Heart left ventricle (tissue), 13 donors: ENCODE measurements around the gene GRB7.

Experiments used
- POLR2A ChIP-seq, 2 donors: fragments of 450-650 bp; IDR thresholded peaks; one replicate each; pipeline ENCODE4 v1.6.1; 2017; ENCODE audit warnings: antibody characterized with exemption in 2 of 2, mild to moderate bottlenecking in 2 of 2, moderate library complexity in 2 of 2
- TF ChIP-seq, protein P1 (sequence below), 12 donors: fragments of 200-600 bp; sonication (generic) in 4 of 12; IDR thresholded peaks; one replicate each; pipeline versions ENCODE4 v1.5.0 to v1.8.0; 2018 to 2022; ENCODE audit warnings: antibody characterized with exemption in 12 of 12, mild to moderate bottlenecking in 5 of 12
- donor health status: ischemic (EF 13 %, LVEDD 7.1; RV severe dilation, severe dysfunction).
- donor health status: DM: no; HTN: yes; CAD: no.
- donor health status: DM: no; HTN: no; CAD: no.
- donor health status: ischemic (EF 25% LVEDD 6.9; RV normal size, moderate dysfunction).
- donor health status: ischemic (EF 25% LVEDD 5.7; RV mildly dilated, moderate dysfunction).
- donor health status: ischemic (EF 35%, LVEDD 5.7; RV mildly dilated, moderate dysfunction).
- donor health status: nonischemic (EF 11% LVEDD 7.7; RV severe dilation, severe dysfunction).
- donor health status: DM: yes; HTN: yes; CAD: no.
- donor health status: PGD.
- donor health status: ischemic (EF 29% LVEDD 5.4; RV normal size, mild dysfunction).
- donor health status: nonischemic (EF 23%, LVEDD 6.1; RV moderate dilation, normal function).

DNA sequence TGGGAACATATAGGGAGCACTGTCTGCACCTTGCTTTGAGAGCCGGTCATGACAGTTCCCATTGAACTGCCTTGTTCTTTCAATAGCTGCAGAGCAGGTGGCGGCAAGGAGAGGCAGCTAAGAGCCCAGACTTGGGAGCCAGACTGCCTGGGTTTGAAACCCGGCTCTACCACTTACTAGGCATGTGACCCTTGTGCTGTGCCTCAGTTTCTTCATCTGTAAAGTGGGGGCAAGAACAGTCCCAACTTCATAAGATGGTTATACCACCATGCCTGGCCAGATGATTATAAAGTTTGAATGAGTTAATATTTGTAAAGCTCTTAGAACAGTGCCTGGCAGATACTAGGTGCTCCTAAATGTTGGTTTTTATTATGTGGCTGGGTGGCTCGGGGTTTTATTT lies 23.5 kb upstream of the GRB7 start:
- TF ChIP-seq, protein P1, sequence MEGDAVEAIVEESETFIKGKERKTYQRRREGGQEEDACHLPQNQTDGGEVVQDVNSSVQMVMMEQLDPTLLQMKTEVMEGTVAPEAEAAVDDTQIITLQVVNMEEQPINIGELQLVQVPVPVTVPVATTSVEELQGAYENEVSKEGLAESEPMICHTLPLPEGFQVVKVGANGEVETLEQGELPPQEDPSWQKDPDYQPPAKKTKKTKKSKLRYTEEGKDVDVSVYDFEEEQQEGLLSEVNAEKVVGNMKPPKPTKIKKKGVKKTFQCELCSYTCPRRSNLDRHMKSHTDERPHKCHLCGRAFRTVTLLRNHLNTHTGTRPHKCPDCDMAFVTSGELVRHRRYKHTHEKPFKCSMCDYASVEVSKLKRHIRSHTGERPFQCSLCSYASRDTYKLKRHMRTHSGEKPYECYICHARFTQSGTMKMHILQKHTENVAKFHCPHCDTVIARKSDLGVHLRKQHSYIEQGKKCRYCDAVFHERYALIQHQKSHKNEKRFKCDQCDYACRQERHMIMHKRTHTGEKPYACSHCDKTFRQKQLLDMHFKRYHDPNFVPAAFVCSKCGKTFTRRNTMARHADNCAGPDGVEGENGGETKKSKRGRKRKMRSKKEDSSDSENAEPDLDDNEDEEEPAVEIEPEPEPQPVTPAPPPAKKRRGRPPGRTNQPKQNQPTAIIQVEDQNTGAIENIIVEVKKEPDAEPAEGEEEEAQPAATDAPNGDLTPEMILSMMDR (IDR thresholded peaks at IDR 0.05), result no peak
- no peak for TF ChIP-seq POLR2A (IDR thresholded peaks at IDR 0.05)
